Activated CD8-positive, alpha-beta memory T cell treated with anti-CD3 and anti-CD28 coated beads for 1 hour (primary cell): ENCODE measurements around the gene KDM4C.

Source experiments
- DNase-seq, 2 donors: peaks; one replicate each; pipeline ENCODE4 v3.0.0-alpha.2; 2020; ENCODE audit warnings: low read depth in 1 of 2; ENCODE audit errors: extremely low read depth in 1 of 2

Gene KDM4C

GRCh38 chr9:6961845-6962522 is 204.2 kb downstream of the KDM4C start:
- DNase-seq = no peak

DNA sequence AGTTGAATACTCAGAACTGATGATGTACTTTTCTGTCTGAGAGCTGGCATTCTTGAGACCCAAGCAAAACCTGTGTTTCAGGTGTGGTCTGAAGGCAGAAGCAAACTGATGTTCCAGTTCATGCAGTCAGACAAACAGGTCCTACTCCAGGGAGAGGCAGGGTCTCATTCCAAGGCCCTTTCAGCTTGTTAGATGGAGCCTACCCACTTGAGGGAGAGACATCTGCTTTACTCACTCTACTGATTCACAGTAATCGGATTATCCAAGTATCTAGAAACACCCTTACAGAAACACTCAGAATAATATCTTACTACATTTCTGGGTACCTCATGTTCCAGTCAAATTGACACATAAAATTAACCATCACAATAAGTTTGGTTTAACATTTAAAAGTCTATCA is 207.8 kb downstream of the KDM4C start:
- DNase-seq = no peak

DNA sequence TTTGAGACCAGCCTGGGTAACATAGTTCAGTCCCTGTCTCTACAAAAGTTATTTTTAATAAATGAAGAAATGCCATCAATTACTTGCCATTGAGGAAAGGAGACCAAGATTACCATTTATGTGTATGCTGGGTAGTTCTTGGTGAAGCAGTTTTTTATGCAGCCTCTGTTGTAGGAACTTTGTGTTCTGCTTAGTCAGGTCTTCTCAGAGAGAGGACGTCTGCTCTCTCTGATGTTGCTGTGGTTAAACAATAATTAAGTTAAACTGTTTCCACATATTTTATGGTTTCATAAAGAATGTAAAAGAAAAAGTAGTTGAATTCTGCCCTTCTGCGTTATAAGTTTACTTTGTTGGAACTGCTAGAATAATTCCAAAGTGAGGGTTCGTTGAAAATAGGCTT is 210.5 kb downstream of the KDM4C start:
- DNase-seq = no peak

DNA sequence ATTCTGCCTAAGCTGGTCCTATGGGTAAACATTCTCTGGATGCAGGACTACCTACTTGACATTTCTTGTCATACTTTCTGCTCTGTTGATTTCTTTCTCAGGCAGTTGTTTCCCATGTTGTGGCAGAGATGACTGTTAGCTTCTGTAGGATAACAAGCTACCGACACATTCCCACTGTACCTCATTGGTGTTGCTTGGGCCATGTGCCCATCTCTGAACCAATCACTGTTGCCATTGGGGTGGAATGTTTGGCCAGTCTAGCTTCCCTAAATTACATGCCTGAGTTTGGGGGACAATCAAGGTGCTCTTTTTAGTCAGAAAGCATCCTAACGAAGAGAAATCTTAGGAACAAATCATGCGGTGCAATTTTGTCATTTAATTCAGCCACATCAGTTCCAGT is 212.0 kb downstream of the KDM4C start:
- no peak for DNase-seq

GRCh38 chr9:6973089-6973488 is 215.3 kb downstream of the KDM4C start:
- no peak for DNase-seq

DNA sequence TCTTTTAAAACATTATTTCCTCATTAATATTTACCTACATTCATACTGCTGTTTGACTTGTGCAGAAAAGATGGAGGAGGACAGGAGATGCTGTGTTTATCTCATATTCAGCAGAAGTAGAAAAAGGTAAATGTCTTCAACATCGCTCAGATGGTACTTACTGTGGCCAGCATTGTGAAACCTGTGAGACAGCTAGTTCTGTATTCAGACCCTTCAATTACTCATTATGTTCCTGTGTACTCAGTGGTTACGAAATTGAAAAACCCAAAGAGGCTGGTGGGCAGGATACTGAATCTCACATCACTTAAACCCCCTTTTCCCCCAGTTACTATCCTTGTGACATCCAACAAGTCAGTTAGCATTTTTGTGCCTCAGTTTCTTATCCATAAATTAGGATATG is 216.0 kb downstream of the KDM4C start:
- DNase-seq = no peak

DNA sequence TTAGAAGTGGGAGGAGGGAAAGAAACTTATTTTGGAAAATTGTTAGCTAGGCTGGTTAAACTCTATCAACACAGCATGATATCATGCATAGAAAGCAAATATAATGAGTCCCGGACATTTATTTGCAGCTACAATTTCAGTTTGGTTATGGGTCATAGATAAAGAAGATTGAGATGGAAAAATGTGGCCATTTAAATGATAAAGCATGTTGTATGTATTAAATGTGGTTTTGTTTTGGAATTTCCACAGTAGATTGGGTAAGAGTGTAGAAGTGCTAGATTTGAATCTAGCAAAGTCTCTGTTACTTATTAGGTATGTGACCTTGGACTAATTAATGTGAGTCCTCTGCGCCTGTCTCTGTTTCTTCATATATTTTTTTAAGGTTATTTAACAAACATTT is 217.4 kb downstream of the KDM4C start:
- no peak for DNase-seq

GRCh38 chr9:6977761-6978160 is 220.0 kb downstream of the KDM4C start:
- no peak for DNase-seq

DNA sequence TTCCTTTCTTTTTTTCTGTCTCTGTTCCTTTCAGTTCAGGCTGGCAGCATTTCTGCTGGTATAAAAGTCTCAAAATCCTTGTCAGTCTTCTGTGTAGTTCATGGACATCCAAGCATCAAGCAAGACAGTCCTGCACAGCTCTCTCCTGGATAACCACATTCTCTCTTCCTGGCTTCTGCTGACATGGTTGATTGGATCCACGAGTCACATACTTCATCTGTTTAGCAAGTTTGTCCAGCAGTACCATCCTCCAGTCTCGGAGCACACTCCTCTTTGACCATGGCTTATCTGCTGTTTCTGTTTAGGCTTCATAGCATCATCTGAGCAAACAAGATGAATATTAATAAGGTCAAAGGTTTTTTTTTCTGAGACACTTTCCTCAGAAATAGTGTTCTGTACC is 220.8 kb downstream of the KDM4C start:
- no peak for DNase-seq

DNA sequence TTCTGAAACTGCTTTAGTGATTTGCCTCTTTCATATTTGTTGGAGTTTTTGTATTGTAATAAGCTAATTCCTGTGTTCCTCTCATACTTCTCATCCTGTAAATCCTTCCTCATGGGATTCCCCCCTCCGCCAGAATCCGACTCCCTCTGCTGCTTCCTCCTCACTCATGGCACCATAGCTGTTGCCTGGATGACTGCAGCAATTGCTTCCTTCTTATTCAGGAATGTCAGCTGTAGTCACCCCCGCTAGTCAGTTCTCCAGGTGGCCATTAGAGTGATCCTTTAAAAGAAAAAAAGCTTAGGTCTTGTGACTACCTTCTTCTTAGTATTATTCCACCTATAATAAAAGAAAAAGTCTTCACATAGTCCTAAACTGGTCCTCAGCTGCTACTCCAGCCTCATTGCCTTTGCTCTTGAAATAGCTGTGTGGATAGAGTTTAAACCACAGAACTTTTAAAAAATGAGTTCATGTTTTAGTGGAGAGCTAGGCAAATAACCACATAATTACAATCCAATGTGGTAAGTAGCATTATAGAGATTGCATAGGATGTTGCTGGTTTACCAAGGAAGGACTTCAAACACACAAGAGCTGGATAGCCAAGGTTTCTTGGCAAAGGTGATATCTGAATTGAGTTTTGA is 227.3 kb downstream of the KDM4C start:
- no peak for DNase-seq

DNA sequence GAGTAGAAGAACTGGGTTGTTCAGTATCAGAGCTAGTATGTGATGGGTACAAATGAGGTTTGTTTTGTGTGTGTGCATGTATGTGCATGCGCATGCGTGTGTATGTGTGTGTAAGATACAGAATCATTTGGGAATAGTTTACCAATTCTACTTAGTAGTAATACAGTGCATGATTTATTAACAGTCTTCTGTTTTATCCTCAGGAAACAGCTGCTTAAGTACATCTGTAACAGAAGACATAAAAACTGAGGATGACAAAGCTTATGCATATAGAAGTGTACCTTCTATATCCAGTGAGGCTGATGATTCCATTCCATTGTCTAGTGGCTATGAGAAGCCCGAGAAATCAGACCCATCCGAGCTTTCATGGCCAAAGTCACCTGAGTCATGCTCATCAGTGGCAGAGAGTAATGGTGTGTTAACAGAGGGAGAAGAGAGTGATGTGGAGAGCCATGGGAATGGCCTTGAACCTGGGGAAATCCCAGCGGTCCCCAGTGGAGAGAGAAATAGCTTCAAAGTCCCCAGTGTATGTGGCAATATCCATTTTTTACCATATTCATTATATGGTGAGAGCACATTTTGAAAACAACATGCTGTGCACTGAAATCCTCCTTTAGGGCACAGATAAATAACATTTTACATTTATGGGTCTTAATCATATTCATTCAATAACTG is 228.5 kb downstream of the KDM4C start:
- no peak for DNase-seq

GRCh38 chr9:6987381-6987780 is 229.6 kb downstream of the KDM4C start:
- DNase-seq = no peak

DNA sequence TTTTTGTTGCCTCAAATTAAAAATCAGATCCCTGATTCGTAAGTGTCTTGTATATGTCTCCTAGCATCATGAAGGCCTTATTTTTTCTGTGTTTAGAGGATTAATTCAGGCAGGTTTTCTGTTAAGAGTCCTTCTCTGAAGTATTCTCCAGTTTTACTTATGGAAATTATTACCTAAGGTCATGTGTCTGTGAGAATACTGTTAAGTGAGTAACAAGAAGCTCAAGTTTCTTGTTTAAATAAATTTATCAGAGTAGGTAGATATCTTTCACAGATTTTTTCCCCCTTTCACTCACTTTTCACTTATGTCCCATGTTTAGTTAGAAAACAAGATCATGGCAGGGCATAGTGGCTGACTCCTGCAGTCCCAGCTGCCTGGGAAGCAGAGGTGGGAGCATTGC is 233.6 kb downstream of the KDM4C start:
- DNase-seq = no peak

- no peak for DNase-seq
Observed at GRCh38 chr9:6996061-6996854, 238.5 kb downstream of the KDM4C start.

GRCh38 chr9:6997330-6997729 is 239.6 kb downstream of the KDM4C start:
- no peak for DNase-seq

GRCh38 chr9:6999794-7000193 is 242.0 kb downstream of the KDM4C start:
- DNase-seq = no peak

- DNase-seq = no peak
Observed at GRCh38 chr9:7001571-7001970, 243.8 kb downstream of the KDM4C start.

DNA sequence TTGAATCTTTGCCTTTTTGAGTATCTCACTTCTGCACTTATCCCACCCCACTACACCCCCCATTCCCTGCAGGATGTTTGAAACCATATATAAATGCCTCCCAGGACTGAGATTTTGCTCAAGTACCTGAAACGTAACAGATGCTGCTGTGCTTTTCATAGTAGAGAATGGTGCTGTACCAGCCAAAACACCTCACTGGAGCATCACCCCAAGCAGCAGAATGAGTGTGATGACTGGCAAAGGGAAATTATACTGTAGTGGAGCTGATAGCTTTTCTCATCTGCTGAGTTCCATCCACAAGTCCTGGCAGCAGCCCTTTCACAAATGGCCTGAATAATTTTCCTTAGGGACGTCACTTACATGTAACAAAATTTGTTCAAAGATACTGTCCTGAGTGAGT is 246.1 kb downstream of the KDM4C start:
- DNase-seq = no peak

DNA sequence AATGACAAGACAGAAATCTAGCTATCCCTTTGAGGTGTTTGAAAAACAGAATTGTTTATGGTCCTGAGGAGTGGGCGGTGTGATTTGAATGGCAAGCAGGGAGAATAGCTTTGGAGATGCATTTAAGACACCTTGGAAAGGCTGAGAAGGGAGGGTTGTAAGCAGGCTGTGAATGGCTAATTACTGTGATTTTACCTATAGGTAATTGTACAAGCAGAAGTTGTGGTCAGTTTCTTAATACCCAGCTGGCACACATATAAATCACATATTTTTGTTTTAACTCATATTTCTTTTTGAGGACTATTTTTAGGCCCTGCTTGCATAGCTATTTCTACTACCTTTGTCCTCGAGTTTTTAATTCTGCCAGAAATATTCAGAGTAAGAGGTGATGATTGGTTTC is 248.6 kb downstream of the KDM4C start:
- no peak for DNase-seq

DNA sequence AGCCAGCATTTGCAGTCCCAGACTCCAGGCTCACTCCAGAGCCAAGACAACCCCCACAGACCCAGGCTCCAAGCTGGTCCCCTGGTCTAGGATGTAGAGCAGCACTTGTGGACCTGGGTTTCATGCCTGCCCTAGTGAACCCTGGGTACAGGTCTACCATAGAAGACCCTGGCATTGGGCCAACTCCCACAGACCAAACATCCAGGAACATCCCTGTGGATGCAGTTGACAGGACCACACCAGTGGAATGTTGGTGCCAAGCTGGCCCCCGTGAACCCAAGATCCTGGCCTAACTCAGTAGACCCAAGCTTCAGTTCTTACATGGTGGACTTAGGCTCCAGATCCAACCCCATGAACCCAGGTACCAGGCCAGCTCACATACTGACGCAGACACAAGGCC is 250.6 kb downstream of the KDM4C start:
- no peak for DNase-seq

DNA sequence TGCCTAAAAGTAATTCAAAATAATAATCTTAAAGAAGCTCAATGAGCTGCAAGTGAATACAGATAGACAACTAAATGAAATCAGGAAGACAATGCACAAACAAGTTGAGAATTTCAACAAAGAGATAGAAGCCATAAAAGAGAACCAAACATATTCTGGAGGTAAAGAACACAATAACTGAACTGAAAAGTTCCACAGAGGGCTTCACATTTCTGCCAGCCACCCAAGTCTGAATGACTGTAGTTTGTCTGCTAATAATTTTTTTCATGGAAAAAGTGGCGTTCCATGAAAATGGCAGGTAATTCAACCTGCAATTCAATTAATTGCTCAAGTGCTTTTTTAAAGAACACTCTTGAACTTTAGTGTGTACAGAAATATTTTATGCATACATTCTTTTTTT is 251.3 kb downstream of the KDM4C start:
- DNase-seq = no peak
